PC-9 (cell line): ENCODE results near the gene TNS1.

Experiments
- CTCF ChIP-seq: fragments of 200-600 bp; sonication (generic); conservative IDR thresholded peaks from 2 replicates; pipeline ENCODE4 v1.6.1; 2017; ENCODE audit warnings: mixed run types, antibody characterized with exemption, mild to moderate bottlenecking, moderate library complexity
- EZH2 ChIP-seq: fragments of 200-600 bp; sonication (generic); IDR thresholded peaks from 2 replicates; pipeline ENCODE4 v1.8.0; 2017; ENCODE audit warnings: antibody characterized with exemption, low read depth

- TF ChIP-seq CTCF (no peak), EZH2 (no peak)
These were observed 23.4 kb upstream of the TNS1 start for GRCh38 chr2:218026244-218026643.
